GM19193 (cell line): ENCODE measurements around the gene DNAH8.

Experiments
- POLR2A ChIP-seq: IDR thresholded peaks from 4 replicates; pipeline ENCODE4 v1.6.1; 2011; ENCODE audit not compliant: insufficient read depth, insufficient read length; ENCODE audit errors: extremely low read depth

DNAH8 gene

GRCh38 chr6:39057251-39058155, 342.4 kb downstream of the DNAH8 start:
- TF ChIP-seq POLR2A = no peak

- TF ChIP-seq POLR2A = no peak
Measured at GRCh38 chr6:39058471-39059147, 343.5 kb downstream of the DNAH8 start.

GRCh38 chr6:39059496-39060310, 344.6 kb downstream of the DNAH8 start:
- TF ChIP-seq POLR2A = no peak

GRCh38 chr6:39060467-39061160, 345.5 kb downstream of the DNAH8 start:
- no peak for TF ChIP-seq POLR2A

DNA sequence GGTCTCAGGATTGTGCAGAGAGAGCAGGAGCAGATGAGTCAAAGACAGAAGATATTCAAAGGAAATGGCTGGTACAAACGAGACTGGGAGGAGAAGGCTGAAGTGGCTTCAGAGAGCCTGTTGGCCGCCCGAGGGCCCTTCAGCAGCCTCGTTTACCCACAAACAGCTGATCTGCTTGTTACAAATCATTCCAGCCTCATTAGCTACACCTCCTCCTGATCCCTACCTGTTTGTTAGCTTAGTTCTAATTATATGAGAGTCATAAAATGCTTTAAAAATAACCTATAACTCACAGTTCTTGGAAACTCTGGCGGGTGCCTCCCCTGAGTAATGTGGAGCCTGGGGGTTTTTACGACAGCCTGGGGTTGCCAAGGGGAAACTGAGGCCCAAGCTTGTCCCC, 346.1 kb downstream of the DNAH8 start:
- no peak for TF ChIP-seq POLR2A

DNA sequence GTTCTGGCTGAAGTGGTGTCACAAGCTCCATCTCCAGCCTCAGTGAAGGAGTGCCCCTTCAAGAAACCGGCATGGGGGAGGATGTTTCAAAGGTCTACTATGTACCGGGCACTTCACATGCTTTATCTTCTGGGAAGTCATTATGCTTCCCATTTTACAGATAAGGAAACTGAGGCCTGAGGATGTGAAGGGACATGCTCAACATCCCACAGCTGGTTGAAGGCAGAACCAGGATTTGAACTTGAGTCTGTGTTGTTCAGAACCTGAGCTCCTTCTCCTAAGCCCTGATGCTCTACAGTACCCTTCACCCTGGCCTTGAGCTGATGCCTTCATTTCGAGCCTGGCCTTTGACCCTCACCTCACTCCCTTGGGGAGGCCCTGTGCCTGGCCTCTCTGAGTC, 346.5 kb downstream of the DNAH8 start:
- TF ChIP-seq POLR2A = no peak

- TF ChIP-seq POLR2A = no peak
Measured at GRCh38 chr6:39062014-39062740, 347.1 kb downstream of the DNAH8 start.

DNA sequence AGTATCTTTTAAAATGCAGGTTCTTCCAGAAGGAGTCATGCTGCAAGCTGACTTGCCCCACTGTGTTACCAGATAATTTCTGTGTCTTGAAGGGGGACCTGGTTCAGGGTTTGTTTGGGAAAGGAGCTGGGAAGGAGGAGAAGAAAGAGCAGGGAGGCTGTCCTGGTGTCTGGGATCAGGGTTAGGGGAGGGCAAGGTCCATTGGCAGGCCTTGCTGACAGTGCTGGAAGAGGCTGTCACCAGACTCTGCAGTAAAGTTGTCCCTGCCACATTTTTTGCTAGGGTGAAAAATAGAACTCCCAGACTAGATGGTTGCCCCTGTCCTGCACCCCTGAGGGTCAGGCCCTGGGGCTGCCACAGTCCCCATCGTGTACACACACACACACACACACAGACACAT, 348.4 kb downstream of the DNAH8 start:
- TF ChIP-seq POLR2A = no peak

DNA sequence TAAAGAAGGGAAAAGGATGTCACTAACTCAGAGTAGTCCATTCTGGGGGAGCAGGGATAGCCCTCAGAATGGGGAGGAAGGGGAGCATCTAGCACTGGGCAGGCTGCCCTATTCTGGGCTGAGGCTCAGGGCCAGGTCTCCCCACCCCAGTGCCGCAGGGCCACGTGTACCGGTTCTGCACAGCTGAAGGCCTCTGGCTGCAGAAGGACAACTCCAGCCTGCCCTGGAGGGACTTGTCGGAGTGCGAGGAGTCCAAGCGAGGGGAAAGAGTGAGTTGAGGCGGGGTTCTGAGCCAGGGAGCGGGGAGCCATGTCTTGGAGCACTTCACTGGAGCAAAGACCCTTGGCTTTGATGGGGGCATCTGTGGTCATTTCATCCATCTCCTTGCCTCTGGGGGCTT, 350.4 kb downstream of the DNAH8 start:
- no peak for TF ChIP-seq POLR2A

DNA sequence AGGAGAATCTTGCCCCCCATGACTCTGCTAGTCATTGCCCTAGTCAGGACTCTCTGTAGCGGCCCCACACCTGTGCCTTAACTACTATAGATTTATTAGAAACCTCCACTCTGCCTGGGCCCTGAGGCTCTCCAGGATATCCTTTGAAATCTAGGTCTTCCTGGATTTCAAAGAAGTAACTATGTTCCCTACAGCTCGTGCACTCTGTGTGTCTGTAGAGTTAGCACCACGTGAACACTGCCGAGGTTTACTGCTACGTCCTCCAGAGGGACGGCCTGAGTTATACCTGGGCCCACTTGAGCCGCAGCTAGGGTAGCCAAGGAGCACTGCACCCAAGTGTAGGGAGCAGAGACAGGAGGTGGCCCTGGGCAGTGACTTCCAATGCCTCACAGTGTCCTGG, 353.3 kb downstream of the DNAH8 start:
- TF ChIP-seq POLR2A = no peak

DNA sequence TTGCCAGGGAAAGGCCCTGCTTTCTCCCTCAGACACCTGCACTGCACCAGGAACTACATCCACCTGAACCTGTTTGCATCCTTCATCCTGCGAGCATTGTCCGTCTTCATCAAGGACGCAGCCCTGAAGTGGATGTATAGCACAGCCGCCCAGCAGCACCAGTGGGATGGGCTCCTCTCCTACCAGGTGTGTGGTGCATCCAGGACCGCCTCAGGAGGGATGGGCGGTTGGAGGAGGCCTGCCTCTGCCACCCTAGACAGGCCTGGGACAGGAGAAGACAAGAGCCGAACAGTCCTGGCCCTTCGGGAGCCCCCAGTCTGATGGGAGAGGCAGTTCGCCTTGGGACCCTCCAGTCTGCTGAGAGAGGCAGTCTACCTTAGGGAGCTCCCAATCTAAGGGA, 357.7 kb downstream of the DNAH8 start:
- TF ChIP-seq POLR2A = no peak

GRCh38 chr6:39073471-39074355, 358.6 kb downstream of the DNAH8 start:
- no peak for TF ChIP-seq POLR2A

DNA sequence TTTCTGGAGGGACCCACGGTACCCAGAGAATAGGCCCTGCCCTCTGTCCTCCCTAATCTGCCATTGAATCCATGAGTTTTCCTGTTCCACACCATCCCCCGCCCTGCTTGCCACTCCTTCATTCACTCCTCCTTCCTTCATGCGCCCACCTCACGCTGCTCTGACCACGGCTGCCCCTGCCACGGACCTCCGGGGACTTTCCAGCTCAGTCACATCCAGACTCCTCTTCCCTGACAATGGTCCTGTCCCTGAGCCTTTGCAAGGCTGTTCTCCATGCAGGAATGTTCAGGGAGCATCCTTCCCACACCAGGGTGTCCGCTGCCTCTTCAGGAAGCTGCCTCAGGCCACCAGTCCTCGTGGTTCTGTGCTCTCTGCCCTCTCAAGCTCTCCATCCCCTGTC, 359.4 kb downstream of the DNAH8 start:
- TF ChIP-seq POLR2A = no peak
